Activated CD8-positive, alpha-beta memory T cell treated with anti-CD3 and anti-CD28 coated beads, Interleukin-2, amount 50 U/mL, for 24 hours (primary cell): ENCODE measurements around the gene TMEM178B.

Experiments used
- DNase-seq: peaks from one replicate; pipeline ENCODE4 v3.0.0-alpha.2; 2020; ENCODE audit errors: extremely low read depth

The TMEM178B gene

GRCh38 chr7:141527076-141527475, 453.2 kb downstream of the TMEM178B start:
- DNase-seq = no peak

- DNase-seq = no peak
These were observed 454.5 kb downstream of the TMEM178B start for GRCh38 chr7:141528399-141528798.
